Measurements from ENCODE around the gene TOR4A.

Gene TOR4A

GRCh38 chr9:137272241-137273094 is 5.1 kb upstream of the TOR4A start:
- DNase-seq (ENCODE audit: low read depth): no peak

GRCh38 chr9:137273095-137273490 is 4.4 kb upstream of the TOR4A start:
- no peak for DNase-seq (ENCODE audit: low read depth)

- no peak for DNase-seq (ENCODE audit: low read depth)
Observed at GRCh38 chr9:137273611-137274320, 3.8 kb upstream of the TOR4A start.

- DNase-seq (ENCODE audit: low read depth): no peak
Observed at GRCh38 chr9:137275203-137275587, 2.3 kb upstream of the TOR4A start.

- no peak for DNase-seq (ENCODE audit: low read depth)
Observed at GRCh38 chr9:137275588-137276472, 1.7 kb upstream of the TOR4A start.

- DNase-seq (ENCODE audit: low read depth): peak; percentile 51
Observed at GRCh38 chr9:137276473-137277328, 825 bp upstream of the TOR4A start.

- peak; percentile 60 for DNase-seq (ENCODE audit: low read depth)
Observed at GRCh38 chr9:137278061-137278701, 655 bp downstream of the TOR4A start.

GRCh38 chr9:137278721-137279711 is 1.5 kb downstream of the TOR4A start:
- DNase-seq (ENCODE audit: low read depth): no peak

GRCh38 chr9:137279741-137280473 is 2.4 kb downstream of the TOR4A start:
- DNase-seq (ENCODE audit: low read depth): no peak

- DNase-seq (ENCODE audit: low read depth): no peak
Observed at GRCh38 chr9:137280474-137281344, 3.2 kb downstream of the TOR4A start.

- no peak for DNase-seq (ENCODE audit: low read depth)
Observed at GRCh38 chr9:137281345-137282116, 4.0 kb downstream of the TOR4A start.

- peak; percentile 74 for DNase-seq (ENCODE audit: low read depth)
Observed at GRCh38 chr9:137286975-137287383, 9.5 kb downstream of the TOR4A start.

GRCh38 chr9:137293094-137293481 is 15.6 kb downstream of the TOR4A start:
- no peak for DNase-seq (ENCODE audit: low read depth)

GRCh38 chr9:137293482-137294090 is 16.1 kb downstream of the TOR4A start:
- DNase-seq (ENCODE audit: low read depth): no peak

- DNase-seq (ENCODE audit: low read depth): peak; percentile 68
Observed at GRCh38 chr9:137294091-137294680, 16.7 kb downstream of the TOR4A start.

GRCh38 chr9:137294681-137295237 is 17.2 kb downstream of the TOR4A start:
- DNase-seq (ENCODE audit: low read depth): peak; percentile 48

All from ELR (cell line).